22Rv1 (cell line): ENCODE results near the gene LGSN.

Experiments
- CTCF ChIP-seq: fragments of 450-650 bp; IDR thresholded peaks from 2 replicates; pipeline ENCODE4 v1.5.1; 2017; ENCODE audit warnings: mild to moderate bottlenecking
- ZFX ChIP-seq: fragments of 450-650 bp; IDR thresholded peaks from 2 replicates; pipeline ENCODE4 v1.6.1; 2017; ENCODE audit warnings: antibody characterized with exemption, borderline replicate concordance

DNA sequence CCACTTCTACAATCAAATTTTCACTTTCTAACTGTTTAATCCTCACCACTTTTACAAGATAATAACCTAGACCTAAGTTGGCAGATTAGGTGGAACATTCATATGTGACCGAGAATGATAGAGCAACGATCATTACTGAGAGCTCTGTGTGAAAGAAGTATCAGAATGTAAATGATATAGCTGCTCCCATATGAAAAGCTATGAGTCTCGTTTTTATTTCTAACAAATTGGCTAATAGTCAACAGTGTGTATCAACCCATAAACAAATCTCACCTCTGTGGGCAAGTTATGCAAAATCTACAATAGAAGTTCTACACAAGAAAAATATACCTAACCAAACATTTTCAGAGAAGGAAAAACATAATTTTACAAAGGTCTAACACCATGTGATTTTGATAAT is 3.7 kb downstream of the LGSN start:
- TF ChIP-seq CTCF = no peak
- no peak for TF ChIP-seq ZFX
